H1 (cell line): ENCODE results near the gene H1-8. TPM values are rescaled to one million over a fixed set of nuclear protein-coding genes. Genes with fewer than 3 reads are reported as not detected.

ENCODE experiments used
- CTCF ChIA-PET: fragments of 300-600 bp; sonication (Branson Sonifier 250); formaldehyde crosslinking; loops from one replicate; lab custom pipeline; 2021; ENCODE audit not compliant: partially characterized antibody; lab: Charles Lee
- POLR2A ChIA-PET: fragments of 300-600 bp; sonication (Branson Sonifier 250); formaldehyde crosslinking; loops from one replicate; lab custom pipeline; 2021; ENCODE audit warnings: inconsistent platforms; ENCODE audit not compliant: partially characterized antibody; lab: Charles Lee
- DNase-seq, 2 experiments: peaks; one replicate each; pipeline versions ENCODE4 v3.0.0 to v3.0.0-alpha.2; 2010 to 2022; ENCODE audit warnings: low spot score in 2 of 2, low read depth in 1 of 2, mixed read lengths in 1 of 2
- FAIRE-seq: peaks from 2 replicates; lab custom pipeline; 2011; peaks lifted over from hg19 to GRCh38; lab: Jason Lieb, UNC
- H2AFZ ChIP-seq: 2 replicates; pipeline ENCODE4 v1.8.1; 2012; ENCODE audit warnings: low read length, inconsistent platforms
- H2AK5ac ChIP-seq: 2 replicates; pipeline ENCODE4 v1.6.1; 2013; ENCODE audit warnings: low read depth, low read length
- H2BK120ac ChIP-seq: replicated peaks from 2 replicates; pipeline ENCODE3; 2013; ENCODE audit warnings: low read depth, low read length, inconsistent platforms
- H2BK12ac ChIP-seq: 2 replicates; pipeline ENCODE4 v1.6.1; 2013; ENCODE audit warnings: low read depth, low read length
- H2BK15ac ChIP-seq: 2 replicates; pipeline ENCODE4 v1.6.1; 2013; ENCODE audit warnings: low read length
- H2BK20ac ChIP-seq: 2 replicates; pipeline ENCODE4 v1.6.1; 2013; ENCODE audit warnings: low read length
- H2BK5ac ChIP-seq: 2 replicates; pipeline ENCODE4 v1.6.1; 2013; ENCODE audit warnings: low read depth, low read length
- H3K14ac ChIP-seq: 2 replicates; pipeline ENCODE4 v1.6.1; 2013; ENCODE audit warnings: inconsistent platforms; ENCODE audit not compliant: insufficient read length
- H3K18ac ChIP-seq: 2 replicates; pipeline ENCODE4 v1.6.1; 2013; ENCODE audit warnings: low read length; ENCODE audit errors: extremely low read depth
- H3K23ac ChIP-seq: 2 replicates; pipeline ENCODE4 v1.6.1; 2013; ENCODE audit warnings: inconsistent platforms; ENCODE audit not compliant: insufficient read length
- H3K23me2 ChIP-seq: 2 replicates; pipeline ENCODE4 v1.6.1; 2013; ENCODE audit warnings: low read depth, low read length
- H3K27ac ChIP-seq: 2 replicates; pipeline ENCODE4 v1.6.1; 2011; ENCODE audit warnings: low read depth, low read length, inconsistent platforms
- H3K27me3 ChIP-seq, 4 experiments: replicated peaks in 1 of 4; 1 replicate in 1 of 4; 2 replicates in 3 of 4; pipeline versions ENCODE4 v1.6.1 to v1.8.1; 2011 to 2013; ENCODE audit warnings: low read length in 3 of 4, mild to moderate bottlenecking in 3 of 4, inconsistent platforms in 2 of 4, mixed read lengths in 2 of 4, moderate library complexity in 1 of 4; ENCODE audit not compliant: control insufficient read depth in 3 of 4, insufficient read depth in 3 of 4; ENCODE audit errors: extremely low read depth in 1 of 4
- H3K36me3 ChIP-seq, 4 experiments: 2 replicates each; pipeline versions ENCODE4 v1.6.1 to v1.8.1; 2011 to 2013; ENCODE audit warnings: mild to moderate bottlenecking in 4 of 4, low read length in 3 of 4, moderate library complexity in 2 of 4, control low read depth in 1 of 4, inconsistent platforms in 1 of 4; ENCODE audit not compliant: insufficient read depth in 4 of 4, control insufficient read depth in 2 of 4
- H3K4ac ChIP-seq: replicated peaks from 2 replicates; pipeline ENCODE3; 2013; ENCODE audit warnings: low read length, low read depth, mixed read lengths, inconsistent platforms; ENCODE audit not compliant: insufficient read length
- H3K4me1 ChIP-seq, 4 experiments: replicated peaks in 1 of 4; 1 replicate in 1 of 4; 2 replicates in 3 of 4; pipeline versions ENCODE4 v1.6.1 to v1.8.1; 2011 to 2013; ENCODE audit warnings: low read length in 3 of 4, inconsistent platforms in 2 of 4, mixed read lengths in 1 of 4; ENCODE audit not compliant: insufficient read depth in 4 of 4, control insufficient read depth in 3 of 4
- H3K4me2 ChIP-seq, 2 experiments: 2 replicates each; pipeline versions ENCODE4 v1.6.1 to v1.8.1; 2011 to 2013; ENCODE audit warnings: low read depth in 2 of 2, low read length in 2 of 2, control low read depth in 1 of 2, inconsistent platforms in 1 of 2, mild to moderate bottlenecking in 1 of 2; ENCODE audit not compliant: insufficient read depth in 1 of 2
- H3K4me3 ChIP-seq, 4 experiments: fragments of 200-600, 300-600 bp in 1 of 4; sonication (generic), shearing (Covaris generic), sonication (Bioruptor Twin) in 1 of 4; 2 replicates each; pipeline versions ENCODE4 v1.5.1 to v1.8.1; 2011 to 2016; ENCODE audit warnings: low read length in 4 of 4, low read depth in 3 of 4, control low read depth in 2 of 4, inconsistent platforms in 2 of 4, mild to moderate bottlenecking in 2 of 4, mixed read lengths in 1 of 4, moderate library complexity in 1 of 4; ENCODE audit not compliant: insufficient read depth in 2 of 4; ENCODE audit errors: extremely low read depth in 1 of 4
- H3K56ac ChIP-seq: replicated peaks from 2 replicates; pipeline ENCODE3; 2013; ENCODE audit warnings: low read depth, mild to moderate bottlenecking, mixed read lengths, low read length, inconsistent platforms; ENCODE audit not compliant: insufficient read length
- H3K79me1 ChIP-seq: 2 replicates; pipeline ENCODE4 v1.6.1; 2013; ENCODE audit warnings: low read depth, low read length, control low read depth
- H3K79me2 ChIP-seq, 2 experiments: 2 replicates each; pipeline versions ENCODE4 v1.6.1 to v1.8.1; 2012 to 2013; ENCODE audit warnings: low read length in 2 of 2, mild to moderate bottlenecking in 2 of 2, inconsistent platforms in 1 of 2; ENCODE audit not compliant: insufficient read depth in 2 of 2, control insufficient read depth in 1 of 2
- H3K9ac ChIP-seq, 4 experiments: replicated peaks in 1 of 4; 1 replicate in 1 of 4; 2 replicates in 3 of 4; pipeline versions ENCODE4 v1.6.1 to v1.8.1; 2011 to 2013; ENCODE audit warnings: low read depth in 3 of 4, low read length in 3 of 4, control low read depth in 2 of 4, mild to moderate bottlenecking in 2 of 4, moderate library complexity in 2 of 4, inconsistent platforms in 1 of 4; ENCODE audit errors: extremely low read depth in 1 of 4
- H3K9me3 ChIP-seq, 2 experiments: 2 replicates each; pipeline versions ENCODE4 v1.6.1 to v1.8.1; 2012 to 2013; ENCODE audit warnings: mild to moderate bottlenecking in 2 of 2, moderate library complexity in 2 of 2, control low read depth in 1 of 2, inconsistent platforms in 1 of 2, low read depth in 1 of 2, low read length in 1 of 2, mixed read lengths in 1 of 2; ENCODE audit not compliant: insufficient read depth in 2 of 2
- H4K20me1 ChIP-seq, 2 experiments: replicated peaks in 1 of 2; 2 replicates each; pipeline versions ENCODE3 to v1.8.1; 2011 to 2013; ENCODE audit warnings: inconsistent platforms in 2 of 2, low read length in 2 of 2, mild to moderate bottlenecking in 1 of 2; ENCODE audit not compliant: insufficient read depth in 2 of 2, control insufficient read depth in 1 of 2
- H4K5ac ChIP-seq: 2 replicates; pipeline ENCODE4 v1.6.1; 2013; ENCODE audit warnings: low read length, low read depth, mixed read lengths, inconsistent platforms; ENCODE audit not compliant: insufficient read length
- H4K8ac ChIP-seq: 2 replicates; pipeline ENCODE4 v1.8.0; 2013; ENCODE audit warnings: mild to moderate bottlenecking, moderate library complexity, low read length, inconsistent platforms; ENCODE audit not compliant: insufficient read depth; ENCODE audit errors: extremely low read depth
- H4K91ac ChIP-seq: replicated peaks from 2 replicates; pipeline ENCODE3; 2013; ENCODE audit warnings: low read length, mixed read lengths, inconsistent platforms; ENCODE audit not compliant: insufficient read length
- CEBPB ChIP-seq: IDR thresholded peaks from 2 replicates; pipeline ENCODE4 v1.6.1; 2012; ENCODE audit warnings: low read depth, low read length
- RAD21 ChIP-seq, 2 experiments: IDR thresholded peaks in 1 of 2; conservative IDR thresholded peaks in 1 of 2; 2 replicates each; pipeline ENCODE4 v1.6.1; 2011; ENCODE audit warnings: low read depth in 2 of 2, low read length in 2 of 2, improper control_type of control experiment in 1 of 2, inconsistent platforms in 1 of 2, mild to moderate bottlenecking in 1 of 2, moderate library complexity in 1 of 2
- WGBS, 2 experiments: shearing (Covaris generic) in 1 of 2; methylation state at CpG; one replicate each; pipeline versions ENCODE4 v1.1.6 to v1.1.7; 2013 to 2015; ENCODE audit warnings: low lambda C conversion rate in 2 of 2, mixed read lengths in 2 of 2, inconsistent platforms in 1 of 2, low coverage in 1 of 2, missing lambda C conversion rate in 1 of 2; ENCODE audit not compliant: insufficient replicate concordance in 2 of 2, insufficient coverage in 1 of 2, insufficient read length in 1 of 2; ENCODE audit errors: extremely low coverage in 1 of 2, missing lambda C conversion rate in 1 of 2; 5-methylcytosine and 5-hydroxymethylcytosine counted together
- polyA plus RNA-seq, 7 experiments: library from polyadenylated mRNA; depleted of rRNA in 3 of 7; stranded (reverse) in 5 of 7; unstranded in 2 of 7; fragments of >200 nt in 5 of 7; fragments of 200-250 nt in 2 of 7; gene quantifications; 1 replicate in 5 of 7; 2 replicates in 1 of 7; 4 replicates in 1 of 7; pipeline versions ENCODE4 v1.2.1 to v1.2.3, GENCODE V29; 2011 to 2013; ENCODE audit warnings: missing spikeins in 2 of 7, mixed read lengths in 2 of 7
- total RNA-seq: library from RNA; stranded (reverse); fragmentation: NEBNext Ultra II Directional; extraction: Animal tissue kit (Norgen Biotek cat#: 25700); gene quantifications from 2 replicates; pipeline ENCODE4 v1.2.1, GENCODE V29; 2021

H1-8 gene
- total and polyA plus RNA-seq, 2 of the 8 experiments (the other 6 are each of a cell fraction or from before 2014, with no cell fraction given): not detected

DNA sequence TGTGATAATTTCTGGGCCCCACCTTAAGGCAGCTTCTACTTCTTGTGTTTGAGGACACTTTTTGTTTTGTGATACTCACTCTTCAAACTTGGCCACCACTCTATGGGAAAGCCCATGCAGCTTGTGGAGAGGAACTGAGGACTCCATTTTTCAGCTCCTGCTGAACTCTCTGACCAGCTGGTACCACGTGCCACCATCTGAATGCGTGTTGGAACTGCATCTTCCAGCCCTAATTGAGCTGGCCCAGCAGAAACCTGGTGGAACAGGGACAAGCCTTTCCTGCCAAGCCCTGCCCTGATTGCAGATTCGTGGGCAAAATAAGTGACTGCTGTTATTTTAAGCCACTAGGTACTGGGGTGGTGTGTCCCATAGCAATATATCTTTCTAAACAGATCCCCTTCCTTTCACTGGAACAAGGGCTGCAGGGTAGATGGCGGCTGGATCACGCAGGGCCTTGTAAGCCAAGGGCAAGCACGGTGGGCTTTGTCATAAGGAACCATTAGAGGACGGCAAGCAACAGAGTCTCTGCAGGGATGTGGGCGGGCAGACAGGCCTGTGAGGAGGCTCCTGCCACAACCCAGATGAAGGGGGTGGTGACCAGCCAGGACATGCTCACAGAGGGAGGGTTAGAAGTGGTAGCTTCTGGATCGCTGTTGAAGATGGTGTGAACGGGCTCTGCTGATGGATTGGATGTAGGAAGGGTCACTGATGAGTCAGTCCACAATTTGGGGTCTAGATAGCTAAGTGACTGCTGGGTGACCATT lies 9.5 kb downstream of the H1-8 start:
- Histone ChIP-seq H4K20me1 (peaks cover 0 to 1% of the 10 kb centered on the region in 2 experiments), H2BK120ac (no peak overlapping the region), H2BK20ac (0 out of 2 replicates have a peak overlapping the region, but pooled peaks have one; percentile 48), H3K14ac (no peak overlapping the region), H3K18ac (peak overlapping the region; percentile 68; the same call in 1 of the 2 replicates), H3K4ac (peak overlapping the region; percentile 21), H4K91ac (peak overlapping the region; percentile 0), H2BK5ac (no peak overlapping the region), H3K4me2 (no peak overlapping the region), H2BK15ac (peak overlapping the region; percentile 55), H3K4me3 (no peak overlapping the region), H2AFZ (no peak overlapping the region), H3K36me3 (no peaks in the 10 kb centered on the region), H3K56ac (no peak overlapping the region), H3K27me3 (no peaks in the 10 kb centered on the region; a peak in 1 of 7 replicates), H3K79me1 (no peaks in the 10 kb centered on the region), H4K8ac (no peak overlapping the region), H3K9me3 (no peaks in the 10 kb centered on the region), H3K9ac (no peak overlapping the region), H2AK5ac (no peak overlapping the region; the same call in 1 of the 2 replicates), H3K23ac (no peak overlapping the region), H4K5ac (no peak overlapping the region), H3K23me2 (no peaks in the 10 kb centered on the region; the same call in 1 of the 2 replicates), H3K4me1 (peaks cover 3 to 15% (median 9%) of the 10 kb centered on the region in 4 experiments), H3K79me2 (no peaks in the 10 kb centered on the region), H2BK12ac (peak overlapping the region; percentile 6; the same call in 1 of the 2 replicates), H3K27ac (no peak overlapping the region)
- no peak for DNase-seq
- FAIRE-seq: no peak
- 85% methylated on average over 10 of the region's 10 CpGs; no CpG with 5 or more reads in 1 of the 2 experiments for WGBS, 2 experiments
- POLR2A ChIA-PET: no interaction called here
- CTCF ChIA-PET: interaction anchor here (0.6 to 11.3 kb wide), 10 partner anchors 10 to 398 kb away, joined by 3 to 93 read pairs (median 4); no protein-coding TSS in a partner anchor
- TF ChIP-seq CEBPB (no peak), RAD21 (IDR thresholded peaks at IDR 0.05 in 1 of 2, conservative IDR thresholded peaks at IDR 0.05 in 1 of 2; ENCODE audit: low read depth in 2 of 2, low read length in 2 of 2) (peak in 1 of 2 experiments; percentile 24; a peak in 1 of 4 replicates)
